Stimulated activated CD4-positive, alpha-beta T cell treated with anti-CD3 and anti-CD28 coated beads, TNF-alpha, amount 100 ng/mL, for 24 hours (primary cell): ENCODE data around the gene SH3D19.
"Not testable (repeated sequence)": the region's sequence is repeated elsewhere in the genome, so short reads cannot be mapped to it uniquely, and the experiment has no call there.

Experiments
- DNase-seq, 3 experiments: peaks; one replicate each; pipeline ENCODE4 v3.0.0-alpha.2; 2020; ENCODE audit warnings: low read depth in 3 of 3

The SH3D19 gene

DNA sequence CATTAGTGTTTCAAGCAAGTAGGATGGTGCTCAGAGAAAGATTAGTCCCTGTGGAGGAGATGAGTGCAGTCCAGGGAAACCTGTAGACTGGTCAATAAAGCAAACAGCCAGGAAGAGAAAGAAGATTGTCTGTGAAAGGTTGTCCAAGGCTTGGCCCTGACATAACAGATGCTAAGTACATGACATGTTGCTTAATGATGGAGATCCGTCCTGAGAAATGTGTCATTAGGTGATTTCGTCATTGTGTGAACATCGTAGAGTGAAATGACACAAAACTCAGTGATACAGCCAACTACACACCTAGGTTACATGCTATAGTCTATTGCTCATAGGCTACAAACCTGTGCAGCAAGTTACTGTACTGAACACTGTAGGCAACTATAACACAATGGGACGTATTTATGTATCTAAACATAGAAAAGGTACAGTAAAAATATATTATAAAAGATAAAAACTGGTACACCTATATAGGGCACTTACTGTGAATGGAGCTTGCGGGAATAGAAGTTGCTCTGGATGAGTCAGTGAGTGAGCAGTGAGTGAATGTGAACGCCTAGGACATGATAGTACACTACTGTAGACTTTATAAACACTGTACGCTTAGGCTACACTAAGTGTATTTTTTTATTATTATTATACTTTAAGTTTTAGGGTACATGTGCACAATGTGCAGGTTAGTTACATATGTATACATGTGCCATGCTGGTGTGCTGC is 57.4 kb downstream of the SH3D19 start:
- no peak for DNase-seq

DNA sequence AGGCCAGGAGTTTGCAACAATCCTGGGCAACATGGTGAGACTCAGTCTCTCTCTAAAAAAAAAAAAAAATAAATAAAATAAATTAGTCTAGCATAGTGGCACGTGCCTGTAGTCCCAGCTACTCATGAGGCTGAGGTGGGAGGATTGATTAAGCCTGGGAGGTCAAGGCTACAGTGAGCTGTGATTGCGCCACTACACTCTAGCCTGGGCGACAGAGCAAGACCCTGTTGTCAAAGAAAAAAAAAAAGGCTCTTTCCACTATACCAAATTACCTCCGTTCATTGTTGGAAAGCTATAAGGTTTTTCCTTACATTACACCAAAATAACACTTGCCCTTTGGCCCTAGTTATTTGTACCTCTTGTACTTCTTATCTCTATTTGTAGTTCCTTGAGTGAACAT is 58.3 kb downstream of the SH3D19 start:
- DNase-seq = no peak

DNA sequence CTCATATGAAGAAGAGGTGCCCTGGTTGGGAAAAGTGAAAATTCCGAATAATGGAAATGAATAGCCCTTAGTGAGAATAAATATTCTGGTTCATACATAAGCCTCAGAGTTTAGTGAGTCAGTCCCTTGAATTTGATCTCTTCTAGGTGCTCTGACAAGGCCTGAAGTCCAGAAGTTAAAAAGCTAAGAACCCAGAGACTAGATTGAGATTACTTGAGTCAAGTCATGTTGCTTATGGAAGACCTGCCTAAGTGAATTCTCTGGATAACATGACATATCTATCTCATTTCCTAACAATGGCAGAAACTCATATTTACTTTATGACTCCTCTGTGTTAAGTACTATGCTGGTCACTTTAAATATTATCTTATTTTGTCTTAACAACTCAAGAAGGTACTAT is 58.9 kb downstream of the SH3D19 start:
- no peak for DNase-seq

DNA sequence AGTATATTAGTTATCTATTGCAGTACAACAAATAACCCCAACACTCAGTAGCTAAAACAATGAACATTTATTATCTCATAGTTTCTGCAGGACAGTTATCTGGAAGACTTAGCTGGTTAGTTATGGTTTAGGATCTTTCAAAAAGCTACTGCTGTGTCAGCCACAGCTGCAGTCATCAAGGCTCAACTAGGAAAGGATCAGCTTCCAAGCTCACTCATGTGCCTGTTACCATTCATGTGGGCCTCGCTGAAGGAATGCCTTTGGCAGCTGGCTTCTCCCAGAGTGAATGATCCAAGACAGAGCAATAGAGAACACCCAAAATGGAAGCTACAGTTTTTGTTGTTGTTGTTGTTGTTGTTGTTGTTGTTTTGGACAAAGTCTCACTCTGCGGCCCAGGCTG is 62.0 kb downstream of the SH3D19 start:
- DNase-seq = no peak

DNA sequence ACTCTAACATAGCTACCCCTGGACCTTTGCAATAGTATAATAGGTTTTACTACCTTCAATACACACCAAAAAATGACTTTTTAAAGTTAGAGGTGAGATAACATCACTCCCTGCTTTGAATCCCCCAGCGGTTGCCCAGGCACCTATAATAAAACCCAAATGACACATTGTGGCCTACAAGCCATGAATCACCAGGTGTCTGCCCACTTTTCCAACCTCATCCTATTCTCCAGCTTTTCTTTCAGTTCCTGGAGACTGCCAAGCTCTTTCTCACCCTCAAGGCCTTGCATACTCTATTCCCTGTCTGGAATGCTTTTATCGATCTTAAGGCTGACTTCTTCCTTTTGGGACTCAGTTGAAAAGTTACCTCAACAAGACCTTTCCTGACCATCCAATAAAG is 64.9 kb downstream of the SH3D19 start:
- no peak for DNase-seq

DNA sequence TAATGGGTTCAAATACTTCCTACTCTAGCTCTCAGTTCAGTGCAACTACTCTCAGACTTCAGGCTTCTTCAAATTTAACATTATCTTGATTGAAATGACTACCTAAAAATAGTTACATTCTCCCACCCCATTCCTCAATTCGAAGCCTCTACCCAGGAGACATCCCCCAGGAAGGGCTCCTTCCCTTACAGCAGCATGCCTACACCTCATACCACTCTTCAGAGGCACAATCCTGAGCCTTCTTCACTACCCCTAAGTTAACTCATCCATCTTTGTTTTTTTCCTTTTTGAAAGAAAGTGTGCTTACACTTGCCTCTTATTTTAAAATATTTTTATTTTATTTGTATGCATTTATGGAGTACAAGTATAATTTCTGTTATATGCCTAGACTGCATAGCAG is 65.7 kb downstream of the SH3D19 start:
- no peak for DNase-seq

DNA sequence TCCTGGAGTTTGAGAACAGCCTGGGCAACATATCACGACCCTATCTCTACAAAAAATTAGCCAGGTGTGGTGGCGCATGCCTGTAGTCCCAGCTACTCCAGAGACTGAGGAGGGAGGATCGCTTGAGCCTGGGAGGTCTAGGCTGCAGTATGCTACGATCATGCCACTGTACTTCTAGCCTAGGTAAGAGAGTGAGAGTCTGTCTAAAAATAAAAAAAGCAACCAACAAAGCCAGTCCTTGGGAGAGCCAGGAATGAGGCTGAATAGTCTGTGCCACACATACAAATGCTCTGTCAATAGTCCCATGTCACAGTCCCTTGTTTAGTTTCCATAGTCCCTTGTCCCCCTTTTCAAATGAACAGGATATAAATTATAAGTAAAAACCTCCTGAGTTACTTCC is 67.7 kb downstream of the SH3D19 start:
- no peak for DNase-seq

DNA sequence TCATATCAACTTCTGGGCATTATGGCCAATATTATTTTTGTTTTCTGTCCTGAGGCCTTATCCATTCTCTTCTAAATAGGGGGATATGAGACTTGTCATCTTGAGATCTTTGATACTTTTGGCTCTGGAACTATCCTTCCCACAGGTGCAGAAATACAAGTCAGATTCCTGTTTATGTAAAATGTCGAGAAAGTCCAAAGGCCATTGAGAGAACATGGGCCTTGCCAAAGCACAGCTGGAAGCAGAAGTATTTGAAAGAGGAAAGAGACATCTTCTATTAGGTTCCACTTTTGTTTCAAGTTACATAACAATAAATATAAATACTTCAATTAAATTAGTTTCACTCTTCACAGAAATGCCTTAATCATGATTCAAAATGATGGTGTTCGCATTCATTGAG is 69.3 kb downstream of the SH3D19 start:
- no peak for DNase-seq

DNA sequence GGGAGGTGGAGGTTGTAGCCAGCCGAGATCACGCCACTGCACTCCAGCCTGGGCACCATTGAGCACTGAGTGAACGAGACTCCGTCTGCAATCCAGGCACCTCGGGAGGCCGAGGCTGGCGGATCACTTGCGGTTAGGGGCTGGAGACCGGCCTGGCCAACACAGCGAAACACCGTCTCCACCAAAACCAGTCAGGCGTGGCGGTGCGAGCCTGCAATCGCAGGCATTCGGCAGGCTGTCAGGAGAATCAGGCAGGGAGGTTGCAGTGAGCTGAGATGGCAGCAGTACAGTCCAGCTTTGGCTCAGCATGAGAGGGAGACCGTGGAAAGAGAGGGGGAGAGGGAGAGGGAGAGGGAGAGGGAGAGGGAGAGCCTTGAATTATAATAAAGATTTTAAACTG is 69.7 kb downstream of the SH3D19 start:
- DNase-seq = not testable (repeated sequence)

DNA sequence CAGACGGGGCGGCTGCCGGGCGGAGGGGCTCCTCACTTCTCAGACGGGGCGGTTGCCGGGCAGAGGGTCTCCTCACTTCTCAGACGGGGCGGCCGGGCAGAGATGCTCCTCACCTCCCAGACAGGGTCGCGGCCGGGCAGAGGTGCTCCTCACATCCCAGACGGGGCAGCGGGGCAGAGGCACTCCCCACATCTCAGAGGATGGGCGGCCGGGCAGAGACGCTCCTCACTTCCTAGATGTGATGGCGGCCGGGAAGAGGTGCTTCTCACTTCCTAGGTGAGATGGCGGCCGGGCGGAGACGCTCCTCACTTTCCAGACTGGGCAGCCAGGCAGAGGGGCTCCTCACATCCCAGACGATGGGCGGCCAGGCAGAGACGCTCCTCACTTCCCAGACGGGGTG is 70.2 kb downstream of the SH3D19 start:
- not testable (repeated sequence) for DNase-seq

DNA sequence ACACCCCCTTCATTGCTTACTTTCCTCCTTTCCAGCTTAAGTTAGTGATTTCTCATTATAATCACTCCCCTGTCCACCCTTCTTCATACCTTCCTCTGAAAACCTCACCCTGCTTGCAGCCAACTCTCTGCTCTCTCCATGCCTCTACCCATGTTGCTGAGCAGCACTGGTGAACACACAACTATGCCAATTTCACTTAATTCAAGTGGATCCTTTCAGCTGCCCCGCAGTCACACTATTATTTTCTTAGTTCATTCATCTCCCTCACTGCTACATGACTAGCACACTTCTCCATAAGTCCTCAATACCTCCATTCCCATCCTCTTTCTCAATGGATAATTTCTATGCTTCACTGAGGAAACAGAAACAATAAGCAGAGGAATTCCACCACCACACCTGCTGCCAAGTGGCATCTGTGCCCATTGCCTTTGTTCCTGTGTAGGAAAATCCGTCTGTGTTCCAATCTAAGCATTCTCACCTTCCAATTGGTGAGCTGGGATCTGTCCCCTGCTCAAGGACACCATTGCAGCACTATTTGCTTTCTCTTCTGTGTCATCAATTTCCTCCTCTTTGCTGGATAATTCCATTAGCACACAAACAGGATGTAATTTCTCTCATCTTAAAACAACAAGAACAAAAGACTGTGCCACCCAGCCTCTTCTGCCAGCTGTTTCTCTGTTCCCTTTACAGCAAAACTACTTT is 73.7 kb downstream of the SH3D19 start:
- DNase-seq = no peak

DNA sequence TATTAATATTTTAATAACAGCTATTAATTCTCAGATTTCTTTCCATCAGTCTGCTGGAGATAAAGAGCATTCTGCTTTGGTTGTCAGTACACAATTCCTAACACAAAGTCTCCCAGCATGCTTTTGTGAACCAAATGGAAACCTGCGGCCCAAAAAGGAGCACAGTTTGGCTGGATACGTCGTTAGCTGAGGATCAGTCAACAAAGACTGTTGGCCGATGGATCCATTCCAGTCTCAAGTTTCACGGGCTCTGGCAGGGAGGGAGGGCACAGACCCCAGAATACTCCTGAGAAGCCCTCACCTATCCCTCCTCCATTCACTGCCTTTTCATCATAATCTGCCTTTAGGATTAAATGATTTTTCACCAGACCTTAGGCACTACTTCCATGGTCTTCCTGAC is 74.7 kb downstream of the SH3D19 start:
- DNase-seq = no peak

DNA sequence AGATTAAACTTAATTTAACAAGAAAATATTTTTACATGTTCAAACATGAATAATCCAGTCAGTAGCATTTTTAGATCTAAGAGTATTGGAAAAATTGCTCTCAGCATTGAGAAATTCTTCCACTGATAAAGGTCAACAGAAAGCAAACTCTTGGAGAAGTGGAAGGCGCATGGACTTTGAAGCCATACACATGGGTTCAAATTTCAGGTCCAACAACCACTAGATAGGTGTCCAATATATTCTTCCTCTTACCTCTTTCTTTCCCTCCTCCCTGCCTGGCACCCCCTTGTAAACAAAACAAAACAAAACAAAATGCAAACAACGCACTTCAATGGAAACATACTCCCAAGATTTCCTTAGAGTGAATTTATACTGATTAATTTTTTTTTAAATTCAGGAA is 76.9 kb downstream of the SH3D19 start:
- no peak for DNase-seq

DNA sequence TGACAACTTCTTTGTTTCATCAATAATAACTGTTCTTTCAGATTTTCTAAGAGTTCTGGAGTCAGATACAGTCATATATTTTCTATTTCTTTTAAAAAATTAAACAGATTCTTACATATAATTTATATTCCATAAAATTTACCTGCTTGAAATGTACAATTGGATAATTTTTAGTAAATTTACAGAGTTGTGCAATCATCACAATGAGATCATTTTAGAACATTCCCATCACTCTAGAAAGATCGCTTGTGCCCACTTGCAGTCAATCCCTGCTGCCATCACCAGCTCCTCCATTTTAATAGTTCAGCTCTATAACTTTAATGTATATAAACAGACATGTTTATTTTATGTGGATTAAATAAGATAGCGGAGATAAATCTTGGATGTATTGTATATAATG is 78.0 kb downstream of the SH3D19 start:
- DNase-seq = no peak

DNA sequence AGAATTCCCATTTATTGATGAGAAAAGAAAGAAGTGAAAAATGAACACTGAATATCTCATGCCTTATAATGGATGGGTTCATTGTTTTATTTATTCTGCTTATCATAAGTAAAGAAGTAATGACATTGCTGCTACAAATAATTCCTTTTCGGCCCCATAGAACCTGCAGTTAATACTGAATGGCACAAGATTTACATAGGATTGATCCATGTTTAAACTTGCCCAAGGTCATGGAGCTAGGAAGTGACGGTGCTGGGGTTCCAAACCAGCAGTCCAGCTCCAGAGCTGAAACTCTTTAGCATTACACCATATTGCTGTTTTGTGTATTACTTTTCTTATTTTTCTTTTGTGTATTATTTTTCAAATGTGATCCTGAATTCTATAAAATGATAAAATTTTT is 78.7 kb downstream of the SH3D19 start:
- DNase-seq = no peak

DNA sequence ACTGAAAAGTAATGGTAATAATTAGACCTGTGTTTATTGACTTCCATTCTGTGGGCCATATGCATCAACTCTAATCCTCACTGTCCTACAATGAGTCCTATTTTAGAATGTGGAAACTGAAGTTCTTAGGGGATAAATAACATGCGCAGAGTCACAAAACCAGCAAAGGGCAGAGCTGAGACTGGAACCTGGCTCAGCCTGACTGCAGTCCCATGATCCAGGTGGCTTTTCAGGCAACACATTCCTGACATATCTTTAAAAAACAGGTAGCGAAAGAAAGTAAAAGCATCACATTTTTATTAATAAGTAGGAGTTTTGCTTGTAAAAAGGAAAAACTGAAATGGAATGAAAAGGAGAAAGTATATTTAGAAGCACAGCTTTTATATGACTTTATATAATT is 83.1 kb downstream of the SH3D19 start:
- DNase-seq = no peak

DNA sequence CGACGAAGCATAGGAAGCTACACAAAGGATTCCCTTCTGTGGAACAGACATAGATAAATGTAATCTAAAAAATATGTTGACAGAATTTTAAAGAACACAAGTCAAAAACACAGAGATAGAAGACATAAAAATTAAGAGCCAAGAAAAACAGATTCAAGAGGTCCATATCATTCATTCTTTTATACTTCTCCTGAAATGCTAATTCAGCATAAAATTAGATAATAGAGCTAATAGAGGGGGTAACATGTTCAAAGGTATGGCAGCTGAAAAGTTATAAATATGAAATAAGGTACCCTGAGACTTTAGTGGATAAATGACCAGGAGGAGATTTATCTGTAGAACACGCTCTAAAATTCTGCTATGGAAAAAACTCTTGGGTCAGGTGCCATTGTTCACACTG is 85.8 kb downstream of the SH3D19 start:
- no peak for DNase-seq

DNA sequence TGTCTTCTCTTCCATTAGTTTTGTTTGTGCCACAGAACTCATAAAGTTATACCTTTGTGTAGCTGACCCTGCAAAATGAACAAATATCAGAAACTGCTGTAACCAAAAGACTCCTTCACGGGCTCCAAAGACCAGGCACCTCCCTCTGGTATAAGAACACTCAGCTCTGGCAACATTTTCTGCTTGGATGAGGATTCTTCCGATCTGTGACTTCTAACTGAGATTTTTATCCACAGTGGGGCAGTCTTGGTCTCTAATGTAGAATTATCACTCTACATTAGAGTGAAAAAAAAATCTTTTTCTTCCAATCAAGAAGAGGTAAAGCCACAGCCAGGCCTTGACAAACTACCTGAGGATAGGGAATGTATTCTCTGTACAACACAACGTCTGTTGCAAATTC is 86.9 kb downstream of the SH3D19 start:
- no peak for DNase-seq

DNA sequence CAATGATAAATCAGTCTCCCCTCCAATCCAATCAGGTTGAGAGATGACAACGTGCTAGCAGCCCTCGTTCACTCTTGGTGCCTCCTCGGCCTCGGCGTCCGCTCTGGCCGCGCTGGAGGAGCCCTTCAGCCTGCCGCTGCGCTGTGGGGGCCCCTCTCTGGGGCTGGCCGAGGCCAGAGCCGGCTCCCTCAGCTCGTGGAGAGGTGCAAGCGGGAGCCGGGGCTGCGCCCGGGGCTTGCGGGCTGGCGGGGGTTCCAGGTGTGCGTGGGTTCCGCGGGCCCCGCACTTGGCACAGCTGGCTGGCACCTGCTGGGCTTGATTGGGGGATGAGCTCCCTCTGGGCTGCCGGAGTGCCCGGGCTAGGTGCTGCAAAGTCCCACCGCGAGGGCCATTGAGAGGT is 89.4 kb downstream of the SH3D19 start:
- DNase-seq = no peak

DNA sequence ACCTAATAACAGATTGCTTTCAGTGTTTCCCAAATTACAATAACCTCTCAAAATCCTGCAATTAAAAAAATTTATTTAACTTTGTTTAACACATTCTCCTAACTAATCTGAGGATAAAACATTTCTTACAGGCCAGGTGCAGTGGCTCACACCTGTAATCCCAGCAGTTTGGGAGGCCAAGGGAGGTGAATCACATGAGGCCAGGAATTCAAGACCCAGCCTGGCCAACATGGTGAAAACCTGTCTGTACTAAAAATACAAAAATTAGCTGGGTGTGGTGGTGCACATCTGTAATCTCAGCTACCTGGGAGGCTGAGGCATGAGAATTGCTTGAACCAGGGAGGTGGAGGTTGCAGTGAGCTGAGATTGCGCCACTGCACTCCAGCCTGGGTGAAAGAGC is 90.0 kb downstream of the SH3D19 start:
- not testable (repeated sequence) for DNase-seq

DNA sequence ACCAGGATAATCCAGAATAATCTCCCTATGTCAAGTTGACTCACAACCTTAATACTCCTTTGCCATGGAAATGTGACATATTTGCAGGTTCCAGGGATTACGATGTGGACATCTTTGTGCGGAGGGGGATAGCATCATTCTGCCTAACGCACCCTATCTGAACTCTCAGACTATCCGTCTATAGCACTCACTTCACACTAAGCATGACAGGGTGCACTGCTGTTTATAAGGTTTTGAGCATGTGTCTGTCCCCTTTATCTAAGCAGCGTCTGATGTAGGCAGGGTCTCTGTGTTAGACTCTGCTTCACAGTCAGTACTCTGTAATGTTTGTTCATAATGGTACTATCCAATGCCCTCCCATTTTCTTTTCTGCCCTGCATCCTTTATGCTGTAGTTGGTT is 91.8 kb downstream of the SH3D19 start:
- DNase-seq = no peak

DNA sequence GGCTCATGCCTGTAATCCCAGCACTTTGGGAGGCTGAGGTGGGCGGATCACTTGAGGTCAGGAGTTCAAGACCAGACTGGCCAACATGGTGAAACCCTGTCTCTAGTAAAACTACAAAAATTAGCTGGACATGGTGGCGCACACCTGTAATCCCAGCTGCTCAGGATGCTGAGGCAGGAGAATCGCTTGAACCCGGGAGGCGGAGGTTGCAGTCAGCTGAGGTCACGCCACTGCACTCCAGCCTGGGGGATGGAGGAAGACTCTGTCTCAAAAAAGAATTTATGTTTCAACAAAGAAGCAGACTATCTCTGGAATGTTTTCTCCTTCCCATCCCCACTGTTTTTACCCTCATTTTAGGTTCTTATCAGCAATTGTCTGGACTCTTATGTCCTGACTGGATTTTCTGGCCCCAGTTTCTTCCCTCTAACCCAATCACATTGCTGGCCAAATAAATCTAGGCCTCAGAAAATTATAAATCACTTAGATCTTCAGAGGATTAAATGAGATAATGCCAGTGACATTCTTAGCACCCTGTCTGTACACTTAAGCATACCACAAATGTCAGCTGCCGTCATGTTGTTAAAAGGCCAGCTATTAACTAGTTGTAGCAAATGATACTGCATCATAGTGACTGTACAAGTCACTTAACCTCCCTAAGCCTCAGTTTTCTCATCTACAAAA is 93.3 kb downstream of the SH3D19 start:
- DNase-seq = no peak
